NCI-H446 treated with DMSO at 0.1 percent for 48 hours (cell line): ENCODE data around the gene OSBPL10.
"Not testable (repeated sequence)": the region's sequence is repeated elsewhere in the genome, so short reads cannot be mapped to it uniquely, and the experiment has no call there.

Experiments
- DNase-seq: peaks from one replicate; lab custom pipeline; 2025; lab: John Stamatoyannopoulos, UW

The OSBPL10 gene

DNA sequence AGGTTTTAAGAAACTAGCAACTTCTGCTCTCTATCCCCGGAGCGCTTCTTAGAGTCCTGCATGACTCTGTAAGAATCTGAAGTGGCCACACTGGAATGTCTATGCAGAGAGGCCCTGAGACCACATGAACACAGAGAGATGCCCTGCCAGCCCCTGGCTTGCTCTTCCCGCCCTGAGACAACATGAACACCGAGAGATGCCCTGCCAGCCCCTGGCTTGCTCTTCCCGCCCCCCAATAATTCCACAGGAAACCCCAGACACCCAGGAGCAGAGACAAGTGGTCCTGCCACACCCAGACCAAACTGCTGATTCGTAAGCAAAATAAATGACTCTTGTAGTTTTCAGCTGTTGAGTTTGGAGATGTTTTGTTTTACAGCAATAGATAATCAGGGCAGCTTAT is 166.1 kb downstream of the OSBPL10 start:
- no peak for DNase-seq

GRCh38 chr3:31813686-31814085 is 167.4 kb downstream of the OSBPL10 start:
- DNase-seq: no peak

GRCh38 chr3:31813197-31813596 is 167.9 kb downstream of the OSBPL10 start:
- no peak for DNase-seq

GRCh38 chr3:31810991-31811433 is 170.1 kb downstream of the OSBPL10 start:
- DNase-seq: no peak

- DNase-seq: no peak
Measured at GRCh38 chr3:31808143-31808720, 172.8 kb downstream of the OSBPL10 start.

GRCh38 chr3:31804251-31805051 is 176.6 kb downstream of the OSBPL10 start:
- DNase-seq: no peak

DNA sequence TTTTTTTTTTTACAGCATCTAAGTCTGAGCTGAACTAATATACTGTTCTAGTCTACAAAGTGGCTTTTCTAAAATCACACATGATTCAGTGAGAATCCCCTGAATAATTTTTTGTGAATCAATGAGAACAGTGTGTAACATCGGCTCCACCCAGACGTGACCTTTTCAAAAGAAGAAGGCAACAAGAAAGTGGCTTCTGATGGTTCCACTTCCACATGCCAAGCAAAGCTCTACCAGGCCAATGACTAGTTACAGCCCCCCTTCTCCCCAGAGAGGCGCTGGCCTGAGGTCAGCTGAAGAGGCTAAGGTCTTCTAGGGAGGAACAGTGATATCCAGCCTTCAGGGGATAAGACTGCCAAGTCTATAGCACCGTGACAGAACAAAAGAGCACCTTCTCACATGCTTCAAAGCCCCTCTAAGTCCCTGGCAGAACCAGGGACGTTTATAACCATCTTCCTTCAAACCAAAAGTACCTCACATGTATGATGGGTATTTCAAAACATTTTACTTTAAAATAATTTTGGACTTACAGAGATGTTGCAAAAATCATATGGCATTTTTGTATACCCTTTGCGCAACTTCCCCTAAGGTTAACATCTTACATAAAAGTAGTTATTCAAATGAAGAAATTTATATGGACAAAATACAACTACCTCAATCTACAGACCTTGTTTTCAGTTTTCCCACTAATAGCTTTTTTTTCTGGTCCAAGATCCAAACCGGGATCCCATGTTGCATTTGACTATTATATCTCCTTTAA is 177.9 kb downstream of the OSBPL10 start:
- no peak for DNase-seq

DNA sequence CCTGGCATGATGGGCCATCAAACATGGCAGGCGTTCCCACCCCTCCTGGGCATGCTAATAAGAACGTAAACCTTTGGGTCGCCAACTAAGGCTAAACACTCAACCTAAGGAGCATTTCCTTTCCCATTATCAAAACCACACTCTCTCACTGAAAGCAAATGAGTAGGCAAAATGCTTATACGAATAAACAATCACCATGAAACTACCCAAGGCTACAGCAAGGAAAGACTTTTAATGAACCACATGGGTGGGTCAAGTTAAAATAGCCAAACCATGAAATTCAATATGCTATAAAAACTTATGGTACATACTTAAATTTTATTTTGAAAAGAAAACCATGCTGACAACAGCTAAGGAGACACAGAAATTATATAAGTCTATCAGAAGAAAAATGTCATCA is 180.6 kb downstream of the OSBPL10 start:
- no peak for DNase-seq

DNA sequence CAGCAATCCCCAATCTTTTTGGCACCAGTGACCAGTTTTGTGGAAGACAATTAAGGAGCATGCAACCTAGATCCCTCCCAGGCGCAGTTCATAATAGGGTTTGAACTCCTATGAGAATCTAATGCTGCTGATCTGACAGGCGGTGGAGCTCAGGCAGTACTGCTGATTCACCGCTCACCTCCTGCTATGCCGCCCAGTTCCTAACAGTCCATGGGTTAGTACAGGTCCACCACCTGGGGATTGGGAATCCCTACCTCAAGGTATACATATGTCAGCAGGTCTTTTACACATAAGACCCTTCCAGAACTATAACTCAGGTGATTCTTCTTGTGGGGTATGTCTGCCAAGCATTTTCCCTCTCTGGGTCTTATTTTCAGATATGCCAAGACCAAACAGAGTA is 182.2 kb downstream of the OSBPL10 start:
- DNase-seq: no peak

GRCh38 chr3:31793821-31794220 is 187.2 kb downstream of the OSBPL10 start:
- DNase-seq: no peak

DNA sequence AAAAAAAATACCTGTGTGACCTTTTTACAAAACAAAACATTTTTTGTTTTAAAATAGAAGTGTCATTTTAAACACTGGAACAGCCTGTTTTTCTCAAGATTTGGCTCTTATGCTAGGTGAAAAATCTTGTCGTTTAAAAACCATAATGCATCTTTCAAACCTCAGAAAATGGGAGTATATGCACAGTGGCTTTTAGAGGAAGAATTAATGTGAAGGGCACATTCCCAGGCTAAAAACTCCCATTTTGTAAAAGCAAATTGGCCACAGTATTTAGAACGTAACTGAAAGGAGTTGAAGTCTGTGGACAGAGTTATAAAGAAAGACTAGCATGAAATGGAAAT is 190.0 kb downstream of the OSBPL10 start:
- DNase-seq: no peak

DNA sequence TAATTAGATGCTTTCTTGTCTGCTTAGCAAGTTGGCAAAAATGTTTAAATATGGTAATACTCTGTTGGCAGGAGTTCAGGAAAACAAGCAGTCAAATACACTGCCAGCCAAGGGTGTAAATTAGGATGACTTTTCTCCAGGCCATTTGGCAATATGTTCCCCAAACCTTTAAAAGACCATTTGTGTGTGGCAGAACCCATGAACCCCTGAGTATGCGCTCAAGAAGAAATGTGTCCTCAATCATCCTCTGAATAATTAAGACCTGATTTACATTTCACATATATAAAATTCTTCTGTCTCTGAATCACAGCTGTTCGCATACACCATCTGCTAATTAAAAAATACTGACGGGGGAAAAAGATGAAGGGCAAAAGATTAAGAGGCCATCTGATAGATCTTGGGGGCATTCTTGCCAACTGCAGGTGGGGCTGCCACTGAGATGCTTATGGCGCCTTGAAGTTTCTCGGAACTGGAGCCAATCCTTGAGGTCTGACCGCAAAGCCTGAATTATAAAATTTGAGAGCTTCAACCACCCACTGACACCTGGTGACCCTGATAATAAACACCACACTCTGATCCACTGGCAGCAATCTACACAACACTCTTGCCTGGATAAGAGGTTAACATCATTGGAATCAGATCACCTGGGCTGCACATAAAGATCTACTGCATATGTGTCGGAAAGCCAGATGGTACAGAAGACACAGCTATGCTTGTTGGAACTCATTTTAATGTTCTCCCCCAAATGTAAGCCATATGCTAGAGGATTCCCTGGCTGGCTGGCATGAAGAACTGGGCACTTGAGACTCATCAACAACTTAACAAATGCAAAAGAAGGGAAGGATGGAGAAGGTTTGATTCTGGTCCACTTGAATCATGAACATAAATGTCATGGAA is 190.6 kb downstream of the OSBPL10 start:
- peak; percentile 65 for DNase-seq

DNA sequence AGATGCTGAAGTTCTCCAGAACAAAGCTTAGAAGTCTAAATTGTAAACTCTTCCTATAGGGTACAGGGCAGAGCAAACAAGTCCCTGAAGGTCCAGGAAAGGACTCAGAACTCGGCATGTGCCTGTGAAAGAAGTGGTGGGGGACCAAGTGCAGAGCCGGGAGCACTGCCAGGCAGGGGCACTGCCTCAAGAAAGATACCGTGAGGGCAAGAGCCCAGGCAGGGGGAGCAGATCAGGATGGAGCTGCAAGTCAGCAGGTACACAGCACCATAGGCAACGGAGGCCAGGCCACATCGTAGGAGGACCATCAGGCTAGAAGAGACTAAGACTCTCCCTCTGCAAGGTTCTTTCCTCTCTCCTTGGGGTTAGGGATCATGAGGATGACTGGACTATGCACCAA is 191.6 kb downstream of the OSBPL10 start:
- no peak for DNase-seq

DNA sequence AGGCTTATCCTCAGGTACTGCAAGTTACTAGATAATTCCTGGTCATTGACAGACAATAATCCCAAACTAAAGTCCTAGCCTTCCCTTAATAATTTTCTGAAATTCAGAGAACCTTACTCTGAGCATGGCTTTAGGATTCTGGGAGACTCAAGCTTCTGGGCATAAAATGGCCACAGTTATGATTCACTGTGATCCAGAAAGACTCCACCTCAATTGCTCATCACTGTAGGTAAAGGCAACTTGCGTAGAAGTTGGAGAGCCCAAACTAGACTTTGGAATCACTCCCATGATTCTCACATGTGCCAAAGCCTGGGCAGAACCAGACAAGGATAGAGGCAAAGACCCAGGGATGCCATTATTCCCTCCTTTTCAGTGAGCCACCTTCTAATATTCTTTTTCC is 195.3 kb downstream of the OSBPL10 start:
- no peak for DNase-seq

GRCh38 chr3:31785286-31785685 is 195.8 kb downstream of the OSBPL10 start:
- DNase-seq: no peak

- DNase-seq: not testable (repeated sequence)
Measured at GRCh38 chr3:31783851-31784250, 197.2 kb downstream of the OSBPL10 start.

GRCh38 chr3:31782306-31782705 is 198.8 kb downstream of the OSBPL10 start:
- not testable (repeated sequence) for DNase-seq

DNA sequence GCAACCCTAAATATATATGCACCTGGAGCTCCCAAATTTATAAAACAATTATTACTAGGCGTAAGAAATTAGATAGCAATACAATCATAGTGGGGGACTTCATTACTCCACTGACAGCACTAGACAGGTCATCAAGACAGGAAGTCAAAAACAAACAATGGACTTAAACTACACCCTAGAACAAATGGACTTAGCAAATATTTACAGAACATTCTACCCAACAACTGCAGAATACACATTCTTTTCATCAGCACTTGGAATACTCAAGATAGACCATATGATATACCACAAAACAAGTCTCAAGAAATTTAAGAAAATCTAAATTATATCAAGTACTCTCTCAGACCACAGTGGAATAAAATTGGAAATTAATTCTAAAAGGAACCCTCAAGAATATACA is 201.5 kb downstream of the OSBPL10 start:
- no peak for DNase-seq

DNA sequence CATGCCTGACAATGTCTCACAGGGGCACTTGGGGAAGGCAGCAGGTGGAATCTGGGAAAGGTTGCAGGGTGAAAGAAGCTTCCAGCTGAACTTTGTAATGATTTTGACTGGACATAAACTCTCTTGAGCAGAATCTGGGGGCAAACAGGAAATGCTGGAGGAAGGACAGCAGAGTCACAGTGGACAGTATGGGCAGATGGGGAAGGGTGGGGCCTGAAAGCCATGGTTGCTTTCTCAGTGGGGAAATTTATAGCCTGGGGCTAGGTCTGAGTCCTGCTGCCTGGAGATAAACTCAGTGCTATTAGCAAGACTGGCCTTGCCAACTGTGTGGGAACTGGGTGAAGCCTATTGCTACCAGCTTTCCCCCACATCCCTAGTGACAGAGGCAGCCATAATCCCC is 203.2 kb downstream of the OSBPL10 start:
- no peak for DNase-seq

GRCh38 chr3:31777092-31777491 is 204.0 kb downstream of the OSBPL10 start:
- no peak for DNase-seq

GRCh38 chr3:31776016-31776415 is 205.0 kb downstream of the OSBPL10 start:
- DNase-seq: no peak

GRCh38 chr3:31775383-31775782 is 205.7 kb downstream of the OSBPL10 start:
- DNase-seq: no peak
